NCI-H748 (cell line): ENCODE results near the gene SLC9A8.
"Not testable (repeated sequence)": the region's sequence is repeated elsewhere in the genome, so short reads cannot be mapped to it uniquely, and the experiment has no call there.

Experiments
- DNase-seq: peaks from one replicate; lab custom pipeline; 2025; ENCODE audit not compliant: unreplicated experiment; lab: John Stamatoyannopoulos, UW

SLC9A8 gene

GRCh38 chr20:49786196-49786595, 26.4 kb upstream of the SLC9A8 start:
- no peak for DNase-seq

- no peak for DNase-seq
Observed at GRCh38 chr20:49786668-49787370, 25.8 kb upstream of the SLC9A8 start.

- DNase-seq, result no peak
Observed at GRCh38 chr20:49787371-49788357, 25.0 kb upstream of the SLC9A8 start.

GRCh38 chr20:49790077-49790798, 22.4 kb upstream of the SLC9A8 start:
- no peak for DNase-seq

- no peak for DNase-seq
Observed at GRCh38 chr20:49791165-49791564, 21.5 kb upstream of the SLC9A8 start.

- DNase-seq, result no peak
Observed at GRCh38 chr20:49792006-49792405, 20.6 kb upstream of the SLC9A8 start.

GRCh38 chr20:49792611-49793010, 20.0 kb upstream of the SLC9A8 start:
- DNase-seq, result no peak

- DNase-seq, result no peak
Observed at GRCh38 chr20:49794336-49795134, 18.1 kb upstream of the SLC9A8 start.

- no peak for DNase-seq
Observed at GRCh38 chr20:49795135-49795424, 17.5 kb upstream of the SLC9A8 start.

- DNase-seq, result no peak
Observed at GRCh38 chr20:49796600-49797343, 15.9 kb upstream of the SLC9A8 start.

- DNase-seq, result no peak
Observed at GRCh38 chr20:49797344-49797615, 15.3 kb upstream of the SLC9A8 start.

GRCh38 chr20:49798718-49799117, 13.9 kb upstream of the SLC9A8 start:
- no peak for DNase-seq

- no peak for DNase-seq
Observed at GRCh38 chr20:49799698-49800097, 12.9 kb upstream of the SLC9A8 start.

- no peak for DNase-seq
Observed at GRCh38 chr20:49803418-49803817, 9.2 kb upstream of the SLC9A8 start.

- DNase-seq, result no peak
Observed at GRCh38 chr20:49804364-49804763, 8.3 kb upstream of the SLC9A8 start.

- DNase-seq, result not testable (repeated sequence)
Observed at GRCh38 chr20:49805224-49805876, 7.3 kb upstream of the SLC9A8 start.

GRCh38 chr20:49808753-49809152, 3.9 kb upstream of the SLC9A8 start:
- no peak for DNase-seq

GRCh38 chr20:49809803-49810359, 2.7 kb upstream of the SLC9A8 start:
- DNase-seq, result no peak

GRCh38 chr20:49810491-49811190, 2.0 kb upstream of the SLC9A8 start:
- DNase-seq, result no peak
